SK-N-SH treated with all-trans-retinoic acid at 6 μM for 48 hours (cell line): ENCODE measurements around the gene APMAP.

Source experiments
- ARNTL ChIP-seq: fragments of 450-650 bp; formaldehyde crosslinking; IDR thresholded peaks from 2 replicates; pipeline ENCODE4 v1.5.0; 2020; ENCODE audit warnings: low read depth, mild to moderate bottlenecking, moderate library complexity, borderline replicate concordance
- RARB ChIP-seq: fragments of 250-450 bp; sonication (Bioruptor Pico); IDR thresholded peaks from 2 replicates; pipeline ENCODE4 v1.8.0; 2021; ENCODE audit warnings: mild to moderate bottlenecking, moderate library complexity
- ZFP3 ChIP-seq: fragments of 250-450 bp; sonication (Bioruptor Pico); IDR thresholded peaks from 2 replicates; pipeline ENCODE4 v1.5.0; 2020; ENCODE audit warnings: mild to moderate bottlenecking, moderate library complexity
- ZFP30 ChIP-seq: fragments of 450-650 bp; formaldehyde crosslinking; IDR thresholded peaks from 2 replicates; pipeline ENCODE4 v1.5.0; 2022; ENCODE audit warnings: mild to moderate bottlenecking, moderate library complexity
- ZNF70 ChIP-seq: fragments of 450-650 bp; formaldehyde crosslinking; IDR thresholded peaks from 2 replicates; pipeline ENCODE4 v1.5.0; 2020; ENCODE audit warnings: mild to moderate bottlenecking, moderate library complexity
- TF ChIP-seq, protein P1 (sequence below): fragments of 250-450 bp; sonication (Bioruptor Pico); IDR thresholded peaks from 2 replicates; pipeline ENCODE4 v1.5.1; 2020; ENCODE audit warnings: low read depth, mild to moderate bottlenecking, moderate library complexity
- TF ChIP-seq, protein P2 (sequence below): fragments of 250-450 bp; sonication (Bioruptor Pico); IDR thresholded peaks from 2 replicates; pipeline ENCODE4 v1.8.0; 2020; ENCODE audit warnings: mild to moderate bottlenecking, moderate library complexity, borderline replicate concordance

DNA sequence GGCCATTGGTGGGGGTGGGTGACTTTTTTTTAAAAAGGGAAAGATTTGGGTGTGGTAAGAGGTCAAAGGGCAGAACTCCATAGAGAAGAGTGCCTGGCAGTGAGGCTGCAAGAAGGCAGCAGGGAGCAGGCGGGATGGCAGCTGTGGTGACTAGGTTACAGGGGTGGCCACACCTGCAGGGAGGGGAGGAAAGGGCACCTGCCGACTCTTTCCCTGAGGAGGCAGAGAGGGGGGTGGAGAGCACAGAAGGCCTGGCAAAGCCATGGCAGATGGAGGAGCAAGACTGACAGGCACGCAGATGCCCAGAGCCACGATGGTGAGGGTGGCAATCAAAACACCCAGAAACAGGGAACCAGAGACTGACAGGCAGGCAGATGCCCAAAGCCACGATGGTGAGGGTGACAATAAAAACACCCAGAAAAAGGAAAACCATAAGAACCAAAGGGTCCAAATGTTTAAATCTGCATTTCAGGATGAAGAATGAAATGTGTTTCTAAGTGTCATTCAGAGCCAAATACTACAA is 24.2 kb downstream of the APMAP start:
- TF ChIP-seq, protein P1, sequence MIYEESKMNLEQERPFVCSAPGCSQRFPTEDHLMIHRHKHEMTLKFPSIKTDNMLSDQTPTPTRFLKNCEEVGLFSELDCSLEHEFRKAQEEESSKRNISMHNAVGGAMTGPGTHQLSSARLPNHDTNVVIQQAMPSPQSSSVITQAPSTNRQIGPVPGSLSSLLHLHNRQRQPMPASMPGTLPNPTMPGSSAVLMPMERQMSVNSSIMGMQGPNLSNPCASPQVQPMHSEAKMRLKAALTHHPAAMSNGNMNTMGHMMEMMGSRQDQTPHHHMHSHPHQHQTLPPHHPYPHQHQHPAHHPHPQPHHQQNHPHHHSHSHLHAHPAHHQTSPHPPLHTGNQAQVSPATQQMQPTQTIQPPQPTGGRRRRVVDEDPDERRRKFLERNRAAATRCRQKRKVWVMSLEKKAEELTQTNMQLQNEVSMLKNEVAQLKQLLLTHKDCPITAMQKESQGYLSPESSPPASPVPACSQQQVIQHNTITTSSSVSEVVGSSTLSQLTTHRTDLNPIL (CRISPR knock-in tag) = no peak
- TF ChIP-seq ZNF70 (CRISPR knock-in tag) = no peak
- no peak for TF ChIP-seq ARNTL (CRISPR knock-in tag)
- TF ChIP-seq ZFP3 = no peak
- TF ChIP-seq, protein P2, sequence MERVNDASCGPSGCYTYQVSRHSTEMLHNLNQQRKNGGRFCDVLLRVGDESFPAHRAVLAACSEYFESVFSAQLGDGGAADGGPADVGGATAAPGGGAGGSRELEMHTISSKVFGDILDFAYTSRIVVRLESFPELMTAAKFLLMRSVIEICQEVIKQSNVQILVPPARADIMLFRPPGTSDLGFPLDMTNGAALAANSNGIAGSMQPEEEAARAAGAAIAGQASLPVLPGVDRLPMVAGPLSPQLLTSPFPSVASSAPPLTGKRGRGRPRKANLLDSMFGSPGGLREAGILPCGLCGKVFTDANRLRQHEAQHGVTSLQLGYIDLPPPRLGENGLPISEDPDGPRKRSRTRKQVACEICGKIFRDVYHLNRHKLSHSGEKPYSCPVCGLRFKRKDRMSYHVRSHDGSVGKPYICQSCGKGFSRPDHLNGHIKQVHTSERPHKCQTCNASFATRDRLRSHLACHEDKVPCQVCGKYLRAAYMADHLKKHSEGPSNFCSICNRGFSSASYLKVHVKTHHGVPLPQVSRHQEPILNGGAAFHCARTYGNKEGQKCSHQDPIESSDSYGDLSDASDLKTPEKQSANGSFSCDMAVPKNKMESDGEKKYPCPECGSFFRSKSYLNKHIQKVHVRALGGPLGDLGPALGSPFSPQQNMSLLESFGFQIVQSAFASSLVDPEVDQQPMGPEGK (CRISPR knock-in tag) = no peak
- TF ChIP-seq ZFP30 = no peak
- no peak for TF ChIP-seq RARB
